Fibroblast of lung (primary cell): ENCODE measurements around the gene MED15.

Experiments
- EZH2 ChIP-seq: IDR thresholded peaks from 2 replicates; pipeline ENCODE4 v1.5.1; 2012; ENCODE audit warnings: low read length, control low read depth, mild to moderate bottlenecking; ENCODE audit errors: missing control alignments
- TF ChIP-seq, protein P1 (sequence below), 2 donors: IDR thresholded peaks in 1 of 2; conservative IDR thresholded peaks in 1 of 2; 1 replicate in 1 of 2; 2 replicates in 1 of 2; pipeline ENCODE4 v1.5.1; 2011 to 2012; ENCODE audit warnings: low read length in 2 of 2, control low read depth in 1 of 2, inconsistent platforms in 1 of 2, low read depth in 1 of 2, mild to moderate bottlenecking in 1 of 2

DNA sequence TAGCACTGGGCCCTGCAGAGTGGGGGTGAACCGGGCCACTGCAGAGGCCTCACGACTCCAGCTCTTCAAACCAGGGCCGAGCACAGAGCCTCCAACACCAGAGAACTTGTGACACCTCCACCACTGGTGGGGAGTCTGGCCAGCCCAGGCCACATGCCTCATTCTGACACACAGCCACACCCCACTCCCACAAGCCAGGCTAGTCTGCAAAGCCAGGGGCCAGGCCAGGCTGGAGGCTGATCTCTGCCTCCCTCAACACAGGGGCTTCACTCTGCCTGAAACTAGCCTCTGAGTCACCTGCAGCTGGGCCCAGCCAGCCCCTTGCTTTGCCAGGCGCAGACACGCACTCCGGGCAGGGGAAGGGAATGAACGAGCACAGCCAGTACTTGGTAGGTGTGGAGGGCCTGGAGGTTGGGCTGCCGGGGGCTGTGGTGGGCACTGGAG lies 102.9 kb downstream of the MED15 start:
- TF ChIP-seq EZH2, result no peak
- TF ChIP-seq, protein P1, sequence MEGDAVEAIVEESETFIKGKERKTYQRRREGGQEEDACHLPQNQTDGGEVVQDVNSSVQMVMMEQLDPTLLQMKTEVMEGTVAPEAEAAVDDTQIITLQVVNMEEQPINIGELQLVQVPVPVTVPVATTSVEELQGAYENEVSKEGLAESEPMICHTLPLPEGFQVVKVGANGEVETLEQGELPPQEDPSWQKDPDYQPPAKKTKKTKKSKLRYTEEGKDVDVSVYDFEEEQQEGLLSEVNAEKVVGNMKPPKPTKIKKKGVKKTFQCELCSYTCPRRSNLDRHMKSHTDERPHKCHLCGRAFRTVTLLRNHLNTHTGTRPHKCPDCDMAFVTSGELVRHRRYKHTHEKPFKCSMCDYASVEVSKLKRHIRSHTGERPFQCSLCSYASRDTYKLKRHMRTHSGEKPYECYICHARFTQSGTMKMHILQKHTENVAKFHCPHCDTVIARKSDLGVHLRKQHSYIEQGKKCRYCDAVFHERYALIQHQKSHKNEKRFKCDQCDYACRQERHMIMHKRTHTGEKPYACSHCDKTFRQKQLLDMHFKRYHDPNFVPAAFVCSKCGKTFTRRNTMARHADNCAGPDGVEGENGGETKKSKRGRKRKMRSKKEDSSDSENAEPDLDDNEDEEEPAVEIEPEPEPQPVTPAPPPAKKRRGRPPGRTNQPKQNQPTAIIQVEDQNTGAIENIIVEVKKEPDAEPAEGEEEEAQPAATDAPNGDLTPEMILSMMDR (conservative IDR thresholded peaks at IDR 0.05 in 1 of 2, IDR thresholded peaks at IDR 0.05 in 1 of 2; ENCODE audit: low read depth in 1 of 2, low read length in 2 of 2), result no peak
